Ectodermal cell (in vitro differentiated cells): ENCODE measurements around the gene FERD3L.

Experiments used
- H3K27ac ChIP-seq: 2 replicates; pipeline ENCODE4 v1.7.0; 2013; ENCODE audit warnings: mild to moderate bottlenecking, low read depth, low read length; ENCODE audit not compliant: insufficient read depth, poor library complexity, severe bottlenecking
- H3K27me3 ChIP-seq: 2 replicates; pipeline ENCODE4 v1.7.0; 2013; ENCODE audit warnings: mild to moderate bottlenecking, low read length; ENCODE audit not compliant: insufficient read depth, control insufficient read depth, poor library complexity, severe bottlenecking
- H3K36me3 ChIP-seq: one replicate; pipeline ENCODE4 v1.7.0; 2013; ENCODE audit warnings: low read length; ENCODE audit not compliant: control insufficient read depth, insufficient read depth
- H3K4me1 ChIP-seq: one replicate; pipeline ENCODE4 v1.7.0; 2013; ENCODE audit warnings: low read length; ENCODE audit not compliant: control insufficient read depth, insufficient read depth
- H3K4me3 ChIP-seq: 2 replicates; pipeline ENCODE4 v1.7.0; 2013; ENCODE audit warnings: low read depth, low read length, control low read depth; ENCODE audit not compliant: insufficient read depth
- H3K9me3 ChIP-seq: 2 replicates; pipeline ENCODE4 v1.7.0; 2013; ENCODE audit warnings: mild to moderate bottlenecking, low read length, moderate library complexity; ENCODE audit not compliant: control insufficient read depth
- WGBS, 2 experiments: methylation state at CpG; one replicate each; pipeline ENCODE4 v1.1.7; 2013; ENCODE audit warnings: missing lambda C conversion rate in 2 of 2; 5-methylcytosine and 5-hydroxymethylcytosine counted together

Gene FERD3L

GRCh38 chr7:19117091-19117869 lies 27.9 kb downstream of the FERD3L start, which contains the start of gene TWIST1:
Gene TWIST1, minus strand, starts transcription at chr7:19117636. Its CDS starts 315 bp downstream, at chr7:19117321.
- Histone ChIP-seq H3K36me3 (no peaks in the 10 kb centered on the region), H3K4me3 (peak within 1 kb of the TSS; percentile 32), H3K4me1 (peaks cover 19% of the 10 kb centered on the region), H3K27me3 (peaks cover 97% of the 10 kb centered on the region), H3K27ac (no peak within 1 kb of the TSS), H3K9me3 (no peaks in the 10 kb centered on the region)
- 1% methylated on average over 91 of the region's 91 CpGs for WGBS, 2 experiments

- Histone ChIP-seq H3K4me1 (peaks cover 25% of the 10 kb centered on the region), H3K36me3 (no peaks in the 10 kb centered on the region), H3K9me3 (no peaks in the 10 kb centered on the region), H3K27me3 (peaks cover 100% of the 10 kb centered on the region), H3K4me3 (peak overlapping the region; percentile 32), H3K27ac (no peak overlapping the region)
- 0 to 1% methylated on average over 68 to 70 of the region's 70 CpGs for WGBS, 2 experiments
Observed at GRCh38 chr7:19116121-19117090, 28.8 kb downstream of the FERD3L start.

- Histone ChIP-seq H3K27me3 (peaks cover 100% of the 10 kb centered on the region), H3K36me3 (no peaks in the 10 kb centered on the region), H3K4me1 (peaks cover 28% of the 10 kb centered on the region), H3K27ac (no peak overlapping the region), H3K9me3 (no peaks in the 10 kb centered on the region), H3K4me3 (no peak overlapping the region)
- WGBS, 2 experiments, result 27 to 44% methylated on average over 1 of the region's 2 CpGs
Observed at GRCh38 chr7:19114551-19114855, 30.7 kb downstream of the FERD3L start.

- Histone ChIP-seq H3K36me3 (no peaks in the 10 kb centered on the region), H3K4me3 (no peak overlapping the region), H3K9me3 (no peaks in the 10 kb centered on the region), H3K27ac (no peak overlapping the region), H3K4me1 (peaks cover 23% of the 10 kb centered on the region), H3K27me3 (peaks cover 100% of the 10 kb centered on the region)
- 37 to 39% methylated on average over 2 to 3 of the region's 3 CpGs for WGBS, 2 experiments
Observed at GRCh38 chr7:19113855-19114550, 31.2 kb downstream of the FERD3L start.

- Histone ChIP-seq H3K36me3 (no peaks in the 10 kb centered on the region), H3K4me3 (no peak overlapping the region), H3K27me3 (peaks cover 100% of the 10 kb centered on the region), H3K27ac (no peak overlapping the region), H3K9me3 (no peaks in the 10 kb centered on the region), H3K4me1 (peaks cover 17% of the 10 kb centered on the region)
- 30% methylated on average over 3 of the region's 4 CpGs; no CpG with 5 or more reads in 1 of the 2 experiments for WGBS, 2 experiments
Observed at GRCh38 chr7:19113002-19113350, 32.2 kb downstream of the FERD3L start.

- Histone ChIP-seq H3K9me3 (no peaks in the 10 kb centered on the region), H3K36me3 (no peaks in the 10 kb centered on the region), H3K27ac (no peak overlapping the region), H3K4me1 (peaks cover 17% of the 10 kb centered on the region), H3K27me3 (peaks cover 100% of the 10 kb centered on the region), H3K4me3 (no peak overlapping the region)
- 1 to 2% methylated on average over 42 of the region's 42 CpGs for WGBS, 2 experiments
Observed at GRCh38 chr7:19112274-19113001, 32.8 kb downstream of the FERD3L start.

- peaks cover 17% of the 10 kb centered on the region for H3K4me1 ChIP-seq
- WGBS, 2 experiments, result 1 to 2% methylated on average over 14 to 15 of the region's 15 CpGs
- no peak overlapping the region for H3K27ac ChIP-seq
- no peak overlapping the region for H3K4me3 ChIP-seq
- H3K27me3 ChIP-seq, result peaks cover 100% of the 10 kb centered on the region
- no peaks in the 10 kb centered on the region for H3K36me3 ChIP-seq
- H3K9me3 ChIP-seq, result no peaks in the 10 kb centered on the region
Observed at GRCh38 chr7:19111474-19112273, 33.5 kb downstream of the FERD3L start.

- H3K4me1 ChIP-seq, result peaks cover 15% of the 10 kb centered on the region
- H3K9me3 ChIP-seq, result no peaks in the 10 kb centered on the region
- no peak overlapping the region for H3K27ac ChIP-seq
- peaks cover 100% of the 10 kb centered on the region for H3K27me3 ChIP-seq
- no peak overlapping the region for H3K4me3 ChIP-seq
- 0 to 1% methylated on average over 6 of the region's 6 CpGs for WGBS, 2 experiments
- H3K36me3 ChIP-seq, result no peaks in the 10 kb centered on the region
Observed at GRCh38 chr7:19110776-19111175, 34.4 kb downstream of the FERD3L start.
